Neural cell (in vitro differentiated cells): ENCODE results near the gene ORAI1. TPM values are rescaled to one million over a fixed set of nuclear protein-coding genes. Genes with fewer than 3 reads are reported as not detected.

ENCODE experiments used
- H2AFZ ChIP-seq: fragments of 200-600, 300-800 bp; sonication (generic), shearing (Covaris generic); 2 replicates; pipeline ENCODE4 v1.6.0; 2014; ENCODE audit warnings: low read depth, mild to moderate bottlenecking, antibody characterized with exemption, low read length, moderate library complexity
- H3F3A ChIP-seq: fragments of 200-600 bp; shearing (Covaris generic); 2 replicates; pipeline ENCODE4 v1.6.1; 2016; ENCODE audit warnings: mild to moderate bottlenecking, moderate library complexity, mixed read lengths, antibody characterized with exemption, low read length; ENCODE audit not compliant: insufficient read depth, poor library complexity, severe bottlenecking
- H3K27ac ChIP-seq: fragments of 200-600, 300-800 bp; sonication (generic), shearing (Covaris generic); 2 replicates; pipeline ENCODE4 v1.5.1; 2014; ENCODE audit warnings: mild to moderate bottlenecking, low read length, moderate library complexity
- H3K27me3 ChIP-seq: fragments of 300-800, 200-600 bp; sonication (generic), shearing (Covaris generic); 2 replicates; pipeline ENCODE4 v1.6.0; 2014; ENCODE audit warnings: mild to moderate bottlenecking, low read depth, low read length, moderate library complexity; ENCODE audit not compliant: insufficient read depth
- H3K36me3 ChIP-seq: fragments of 300-800, 200-600 bp; sonication (generic), shearing (Covaris generic); 2 replicates; pipeline ENCODE4 v1.5.1; 2014; ENCODE audit warnings: mild to moderate bottlenecking, antibody characterized with exemption, low read length, moderate library complexity; ENCODE audit not compliant: insufficient read depth
- H3K4me2 ChIP-seq: fragments of 300-800, 200-600 bp; sonication (generic), shearing (Covaris generic); 2 replicates; pipeline ENCODE4 v1.6.0; 2014; ENCODE audit warnings: mild to moderate bottlenecking, low read length
- H3K4me3 ChIP-seq: fragments of 300-800, 200-600 bp; sonication (generic), shearing (Covaris generic); 2 replicates; pipeline ENCODE4 v1.5.1; 2014; ENCODE audit warnings: mild to moderate bottlenecking, low read length, moderate library complexity
- H3K79me2 ChIP-seq: fragments of 200-600 bp; shearing (Covaris generic); replicated peaks from 2 replicates; pipeline ENCODE4 v1.6.0; 2014; ENCODE audit warnings: mild to moderate bottlenecking, low read length, moderate library complexity; ENCODE audit not compliant: insufficient read depth
- H3K9ac ChIP-seq: fragments of 300-800, 200-600 bp; sonication (generic), shearing (Covaris generic); 2 replicates; pipeline ENCODE4 v1.6.1; 2016; ENCODE audit warnings: mild to moderate bottlenecking, low read length, mixed read lengths
- H3K9me2 ChIP-seq: fragments of 200-600 bp; shearing (Covaris generic); 2 replicates; pipeline ENCODE4 v1.6.1; 2016; ENCODE audit warnings: mild to moderate bottlenecking, low read length, mixed read lengths; ENCODE audit not compliant: insufficient read depth
- H3K9me3 ChIP-seq: fragments of 200-600, 300-800 bp; sonication (generic), shearing (Covaris generic); 2 replicates; pipeline ENCODE4 v1.6.1; 2016; ENCODE audit warnings: mild to moderate bottlenecking, mixed run types, low read length, moderate library complexity, mixed read lengths
- H4K20me1 ChIP-seq: fragments of 200-600 bp; shearing (Covaris generic); 2 replicates; pipeline ENCODE4 v1.6.1; 2016; ENCODE audit warnings: mild to moderate bottlenecking, mixed run types; ENCODE audit not compliant: insufficient read depth
- CTCF ChIP-seq: fragments of 450-650 bp; IDR thresholded peaks from 2 replicates; pipeline ENCODE4 v1.5.1; 2014; ENCODE audit warnings: antibody characterized with exemption, mild to moderate bottlenecking, moderate library complexity; ENCODE audit not compliant: poor library complexity, severe bottlenecking
- EP300 ChIP-seq: fragments of 450-650 bp; conservative IDR thresholded peaks from 2 replicates; pipeline ENCODE4 v1.6.1; 2014; ENCODE audit warnings: antibody characterized with exemption, mild to moderate bottlenecking, moderate library complexity; ENCODE audit not compliant: poor library complexity, severe bottlenecking
- EZH2 ChIP-seq: fragments of 200-600, 300-800 bp; shearing (Covaris generic), sonication (generic); IDR thresholded peaks from 2 replicates; pipeline ENCODE4 v1.6.1; 2014; ENCODE audit warnings: antibody characterized with exemption, low read length, borderline replicate concordance, mild to moderate bottlenecking; ENCODE audit not compliant: insufficient read depth, poor library complexity, severe bottlenecking
- MXI1 ChIP-seq: fragments of 450-650 bp; conservative IDR thresholded peaks from 2 replicates; pipeline ENCODE4 v1.6.1; 2014; ENCODE audit warnings: antibody characterized with exemption, mild to moderate bottlenecking; ENCODE audit not compliant: poor library complexity, severe bottlenecking
- POLR2AphosphoS5 ChIP-seq: IDR thresholded peaks from 2 replicates; pipeline ENCODE4 v1.6.1; 2012
- RAD21 ChIP-seq: fragments of 450-650 bp; conservative IDR thresholded peaks from 2 replicates; pipeline ENCODE4 v1.6.1; 2014; ENCODE audit warnings: antibody characterized with exemption, mild to moderate bottlenecking, moderate library complexity
- REST ChIP-seq: IDR thresholded peaks from 2 replicates; pipeline ENCODE4 v1.6.1; 2012; ENCODE audit warnings: borderline replicate concordance
- SMC3 ChIP-seq: fragments of 450-650 bp; conservative IDR thresholded peaks from 2 replicates; pipeline ENCODE4 v1.6.1; 2014; ENCODE audit warnings: antibody characterized with exemption, mild to moderate bottlenecking, moderate library complexity; ENCODE audit not compliant: poor library complexity
- TAF1 ChIP-seq: IDR thresholded peaks from 2 replicates; pipeline ENCODE4 v1.6.1; 2012; ENCODE audit warnings: low read depth
- polyA plus RNA-seq: library from polyadenylated mRNA; depleted of rRNA; stranded (reverse); fragments of >200 nt; gene quantifications from 2 replicates; pipeline ENCODE4 v1.2.3, GENCODE V29; 2014

ORAI1 gene
- polyA plus RNA-seq, 1 donor from 2014 or later: 0.78 TPM

GRCh38 chr12:121613462-121613861 is 12.9 kb upstream of the ORAI1 start:
- TF ChIP-seq EP300: no peak
- no peak for TF ChIP-seq TAF1
- TF ChIP-seq MXI1: no peak
- no peak for TF ChIP-seq REST
- no peak for TF ChIP-seq SMC3
- no peak for TF ChIP-seq CTCF
- no peak for TF ChIP-seq EZH2
- no peak for TF ChIP-seq POLR2AphosphoS5
- no peak for TF ChIP-seq RAD21
- Histone ChIP-seq H3K9me3 (no peaks in the 10 kb centered on the region), H3K9ac (no peak overlapping the region), H2AFZ (no peak overlapping the region), H3K36me3 (no peaks in the 10 kb centered on the region), H3K4me2 (no peak overlapping the region), H3F3A (peaks cover 5% of the 10 kb centered on the region), H3K79me2 (no peaks in the 10 kb centered on the region), H3K4me3 (no peak overlapping the region), H3K9me2 (no peaks in the 10 kb centered on the region), H3K27ac (no peak overlapping the region), H4K20me1 (no peaks in the 10 kb centered on the region), H3K27me3 (no peaks in the 10 kb centered on the region)

GRCh38 chr12:121614872-121615467 is 11.4 kb upstream of the ORAI1 start:
- TF ChIP-seq RAD21: no peak
- no peak for TF ChIP-seq SMC3
- TF ChIP-seq REST: no peak
- no peak for TF ChIP-seq MXI1
- TF ChIP-seq EP300: no peak
- TF ChIP-seq CTCF: no peak
- TF ChIP-seq POLR2AphosphoS5: no peak
- no peak for TF ChIP-seq TAF1
- TF ChIP-seq EZH2: no peak
- H3F3A ChIP-seq: peaks cover 5% of the 10 kb centered on the region

More at GRCh38 chr12:121614872-121615467, 11.4 kb upstream of the ORAI1 start:
- Histone ChIP-seq H3K4me2 (no peak overlapping the region), H2AFZ (no peak overlapping the region), H3K27me3 (no peaks in the 10 kb centered on the region), H3K36me3 (no peaks in the 10 kb centered on the region), H3K27ac (no peak overlapping the region), H3K9me2 (no peaks in the 10 kb centered on the region), H3K4me3 (no peak overlapping the region), H3K9ac (no peak overlapping the region), H3K9me3 (no peaks in the 10 kb centered on the region), H4K20me1 (no peaks in the 10 kb centered on the region), H3K79me2 (no peaks in the 10 kb centered on the region)
